Neuronal stem cell (in vitro differentiated cells): ENCODE results near the gene COPS9.

Experiments used
- DNase-seq: peaks from one replicate; pipeline ENCODE4 v3.0.0-alpha.2; 2013; ENCODE audit warnings: low spot score
- H2AFZ ChIP-seq: one replicate; pipeline ENCODE4 v1.6.1; 2013; ENCODE audit warnings: mild to moderate bottlenecking, low read length, inconsistent platforms
- H2AK5ac ChIP-seq: 2 replicates; pipeline ENCODE4 v1.6.1; 2013; ENCODE audit warnings: low read depth, mild to moderate bottlenecking, inconsistent platforms, low read length, moderate library complexity, mixed read lengths
- H2BK120ac ChIP-seq: 2 replicates; pipeline ENCODE4 v1.6.1; 2013; ENCODE audit warnings: low read depth, mild to moderate bottlenecking, inconsistent platforms, low read length, moderate library complexity, mixed read lengths
- H2BK12ac ChIP-seq: one replicate; pipeline ENCODE4 v1.6.1; 2013; ENCODE audit warnings: low read length, inconsistent platforms
- H2BK15ac ChIP-seq: 2 replicates; pipeline ENCODE4 v1.6.1; 2013; ENCODE audit warnings: mild to moderate bottlenecking, low read length, inconsistent platforms, mixed read lengths
- H2BK5ac ChIP-seq: one replicate; pipeline ENCODE4 v1.6.1; 2013; ENCODE audit warnings: inconsistent platforms, mild to moderate bottlenecking, low read length, moderate library complexity
- H3K14ac ChIP-seq: one replicate; pipeline ENCODE4 v1.6.1; 2013; ENCODE audit warnings: low read length, inconsistent platforms
- H3K18ac ChIP-seq: 2 replicates; pipeline ENCODE4 v1.6.1; 2013; ENCODE audit warnings: low read length, inconsistent platforms
- H3K23ac ChIP-seq: 2 replicates; pipeline ENCODE4 v1.6.1; 2013; ENCODE audit warnings: low read depth, mild to moderate bottlenecking, mixed read lengths, low read length, inconsistent platforms; ENCODE audit not compliant: poor library complexity
- H3K27ac ChIP-seq: replicated peaks from 3 replicates; pipeline ENCODE4 v1.5.1; 2013; ENCODE audit warnings: low read length, inconsistent platforms
- H3K27me3 ChIP-seq, 3 experiments: 2 replicates each; pipeline ENCODE4 v1.6.1; 2013; ENCODE audit warnings: low read length in 3 of 3, mild to moderate bottlenecking in 2 of 3, inconsistent platforms in 1 of 3, low read depth in 1 of 3, mixed read lengths in 1 of 3, moderate library complexity in 1 of 3; ENCODE audit not compliant: control insufficient read depth in 3 of 3, insufficient read depth in 3 of 3
- H3K36me3 ChIP-seq, 2 donors: replicated peaks in 1 of 2; 2 replicates each; pipeline ENCODE4 v1.6.1; 2013; ENCODE audit warnings: low read length in 2 of 2; ENCODE audit not compliant: control insufficient read depth in 2 of 2, insufficient read depth in 2 of 2
- H3K4ac ChIP-seq: 2 replicates; pipeline ENCODE4 v1.6.1; 2013; ENCODE audit warnings: inconsistent platforms, mild to moderate bottlenecking, low read length, moderate library complexity
- H3K4me1 ChIP-seq, 2 donors: 1 replicate in 1 of 2; 2 replicates in 1 of 2; pipeline ENCODE4 v1.6.1; 2013; ENCODE audit warnings: low read length in 2 of 2, low read depth in 1 of 2; ENCODE audit not compliant: control insufficient read depth in 2 of 2, insufficient read depth in 1 of 2
- H3K4me2 ChIP-seq: one replicate; pipeline ENCODE4 v1.6.1; 2013; ENCODE audit warnings: mild to moderate bottlenecking, low read length, inconsistent platforms; ENCODE audit not compliant: insufficient read depth, poor library complexity, severe bottlenecking
- H3K4me3 ChIP-seq, 2 donors: 2 replicates each; pipeline ENCODE4 v1.5.1; 2013; ENCODE audit warnings: low read length in 2 of 2, mild to moderate bottlenecking in 2 of 2, inconsistent platforms in 1 of 2, moderate library complexity in 1 of 2
- H3K79me1 ChIP-seq: one replicate; pipeline ENCODE4 v1.6.1; 2013; ENCODE audit warnings: low read depth, mild to moderate bottlenecking, inconsistent platforms, low read length, moderate library complexity
- H3K9ac ChIP-seq: one replicate; pipeline ENCODE4 v1.6.1; 2013; ENCODE audit warnings: mild to moderate bottlenecking, low read depth, low read length, inconsistent platforms; ENCODE audit not compliant: poor library complexity
- H3K9me3 ChIP-seq, 2 donors: replicated peaks in 1 of 2; 2 replicates each; pipeline versions ENCODE3 to v1.6.1; 2013; ENCODE audit warnings: low read length in 2 of 2, mild to moderate bottlenecking in 2 of 2, inconsistent platforms in 1 of 2, low read depth in 1 of 2, mixed read lengths in 1 of 2, moderate library complexity in 1 of 2; ENCODE audit not compliant: control insufficient read depth in 2 of 2, insufficient read depth in 1 of 2
- H4K8ac ChIP-seq: one replicate; pipeline ENCODE4 v1.6.1; 2013; ENCODE audit warnings: low read depth, mild to moderate bottlenecking, inconsistent platforms, low read length, moderate library complexity
- H4K91ac ChIP-seq: one replicate; pipeline ENCODE4 v1.6.1; 2013; ENCODE audit warnings: low read length, low read depth, mild to moderate bottlenecking, inconsistent platforms; ENCODE audit not compliant: poor library complexity
- WGBS, 2 donors: extraction: QIAGEN DNeasy Blood & Tissue Kit; methylation state at CpG; one replicate each; pipeline ENCODE4 v1.1.7; 2013; ENCODE audit warnings: missing lambda C conversion rate in 2 of 2, mixed read lengths in 1 of 2; ENCODE audit not compliant: insufficient read length in 2 of 2, insufficient replicate concordance in 1 of 2; ENCODE audit errors: extremely low coverage in 2 of 2; 5-methylcytosine and 5-hydroxymethylcytosine counted together

Gene COPS9

GRCh38 chr2:240170883-240171282 is 34.8 kb upstream of the COPS9 start:
- no peak overlapping the region for H3K4me2 ChIP-seq
- no peak overlapping the region for H2BK12ac ChIP-seq
- no peak overlapping the region for H3K27ac ChIP-seq
- H3K9me3 ChIP-seq: peaks cover 0 to 5% of the 10 kb centered on the region in 2 donors
- H3K14ac ChIP-seq: no peak overlapping the region
- H2BK120ac ChIP-seq: no peak overlapping the region
- no peak overlapping the region for H4K8ac ChIP-seq
- H3K9ac ChIP-seq: no peak overlapping the region
- no peak for DNase-seq
- peaks cover 0 to 8% (median 0%) of the 10 kb centered on the region in 3 experiments for H3K27me3 ChIP-seq
- H2BK5ac ChIP-seq: no peak overlapping the region
- H2BK15ac ChIP-seq: no peak overlapping the region
- no peaks in the 10 kb centered on the region for H3K79me1 ChIP-seq
- H3K4me3 ChIP-seq: no peak overlapping the region
- no CpG with 5 or more reads among the region's 3 CpGs for WGBS, 2 donors
- no peaks in the 10 kb centered on the region for H3K36me3 ChIP-seq
- no peak overlapping the region for H3K4ac ChIP-seq
- no peak overlapping the region for H2AFZ ChIP-seq
- H3K18ac ChIP-seq: no peak overlapping the region
- H2AK5ac ChIP-seq: no peak overlapping the region
- no peak overlapping the region for H4K91ac ChIP-seq
- H3K4me1 ChIP-seq: peaks cover 4 to 9% of the 10 kb centered on the region in 2 donors
- H3K23ac ChIP-seq: no peak overlapping the region

- H4K8ac ChIP-seq: peak overlapping the region; percentile 52
- H3K4ac ChIP-seq: no peak overlapping the region
- peak; percentile 21 for DNase-seq
- H3K4me2 ChIP-seq: no peak overlapping the region
- peaks cover 4 to 9% of the 10 kb centered on the region in 2 donors for H3K4me1 ChIP-seq
- H3K23ac ChIP-seq: no peak overlapping the region
- peaks cover 0 to 5% of the 10 kb centered on the region in 2 donors for H3K9me3 ChIP-seq
- WGBS, 2 donors: no CpG with 5 or more reads among the region's 6 CpGs
- no peak overlapping the region for H4K91ac ChIP-seq
- H2BK12ac ChIP-seq: no peak overlapping the region
- peak overlapping the region; percentile 59 for H2BK15ac ChIP-seq
- H3K27me3 ChIP-seq: peaks cover 0 to 4% (median 0%) of the 10 kb centered on the region in 3 experiments
- peak overlapping the region; percentile 92 for H3K18ac ChIP-seq
- H3K79me1 ChIP-seq: no peaks in the 10 kb centered on the region
- no peak overlapping the region for H2BK5ac ChIP-seq
- H3K36me3 ChIP-seq: no peaks in the 10 kb centered on the region
- H2BK120ac ChIP-seq: no peak overlapping the region
- peak overlapping the region; percentile 48 for H3K27ac ChIP-seq
- H3K9ac ChIP-seq: no peak overlapping the region
- no peak overlapping the region for H2AFZ ChIP-seq
- H2AK5ac ChIP-seq: no peak overlapping the region
- peak overlapping the region; percentile 9 for H3K14ac ChIP-seq
- H3K4me3 ChIP-seq: no peak overlapping the region
Observed at GRCh38 chr2:240170354-240170735, 34.2 kb upstream of the COPS9 start.

GRCh38 chr2:240169486-240170353 is 33.6 kb upstream of the COPS9 start:
- Histone ChIP-seq H3K9ac (no peak overlapping the region), H3K18ac (peak overlapping the region; percentile 92), H3K4me3 (no peak overlapping the region), H3K23ac (peak overlapping the region; percentile 47), H2BK12ac (no peak overlapping the region), H3K27me3 (no peaks in the 10 kb centered on the region), H4K8ac (peak overlapping the region; percentile 52), H2BK120ac (peak overlapping the region; percentile 1), H3K4me1 (peaks cover 4 to 9% of the 10 kb centered on the region in 2 donors), H3K9me3 (peaks cover 0 to 5% of the 10 kb centered on the region in 2 donors), H3K14ac (peak overlapping the region; percentile 9), H3K4me2 (no peak overlapping the region), H4K91ac (peak overlapping the region; percentile 34), H3K79me1 (no peaks in the 10 kb centered on the region), H2AFZ (no peak overlapping the region), H3K27ac (peak overlapping the region; percentile 48), H2AK5ac (peak overlapping the region; percentile 97), H2BK5ac (no peak overlapping the region), H2BK15ac (peak overlapping the region; percentile 59), H3K4ac (no peak overlapping the region), H3K36me3 (no peaks in the 10 kb centered on the region)
- WGBS, 2 donors: no CpG with 5 or more reads among the region's 15 CpGs
- no peak for DNase-seq

GRCh38 chr2:240168546-240169361 is 32.6 kb upstream of the COPS9 start:
- Histone ChIP-seq H4K91ac (no peak overlapping the region), H3K9me3 (peaks cover 0 to 8% of the 10 kb centered on the region in 2 donors), H3K4me2 (no peak overlapping the region), H3K9ac (no peak overlapping the region), H4K8ac (no peak overlapping the region), H2AK5ac (peak overlapping the region; percentile 94), H3K27me3 (peaks cover 0 to 4% (median 0%) of the 10 kb centered on the region in 3 experiments), H3K79me1 (peaks cover 3% of the 10 kb centered on the region), H2BK5ac (no peak overlapping the region), H3K14ac (no peak overlapping the region), H2AFZ (no peak overlapping the region), H3K18ac (peak overlapping the region; percentile 31), H3K4me1 (peaks cover 4 to 10% of the 10 kb centered on the region in 2 donors), H3K36me3 (peaks cover 0 to 5% of the 10 kb centered on the region in 2 donors), H3K4me3 (no peak overlapping the region), H3K23ac (no peak overlapping the region), H2BK12ac (no peak overlapping the region), H2BK120ac (peak overlapping the region; percentile 1), H3K27ac (no peak overlapping the region), H3K4ac (no peak overlapping the region), H2BK15ac (peak overlapping the region; percentile 55)
- no CpG with 5 or more reads among the region's 26 CpGs for WGBS, 2 donors
- no peak for DNase-seq
